H1 (cell line): ENCODE measurements around the gene HEXIM1.

Source experiments
- CTCF ChIP-seq, 3 experiments: IDR thresholded peaks; 1 replicate in 2 of 3; 2 replicates in 1 of 3; pipeline versions ENCODE4 v1.5.1 to v1.6.1; 2011; ENCODE audit warnings: low read length in 3 of 3, mild to moderate bottlenecking in 3 of 3, inconsistent platforms in 2 of 3, low read depth in 1 of 3, moderate library complexity in 1 of 3; ENCODE audit not compliant: insufficient read depth in 1 of 3; ENCODE audit errors: control extremely low read depth in 1 of 3
- POLR2AphosphoS5 ChIP-seq: IDR thresholded peaks from 2 replicates; pipeline ENCODE4 v1.6.1; 2011; ENCODE audit warnings: low read depth, low read length
- ZNF274 ChIP-seq: IDR thresholded peaks from 2 replicates; pipeline ENCODE4 v1.7.0; 2012; ENCODE audit warnings: low read length, borderline replicate concordance; ENCODE audit errors: extremely low read depth

- TF ChIP-seq ZNF274 (no peak), POLR2AphosphoS5 (no peak), CTCF (IDR thresholded peaks at IDR 0.05; ENCODE audit: control extremely low read depth in 1 of 3, insufficient read depth in 1 of 3, low read depth in 1 of 3, low read length in 3 of 3) (no peak)
Measured at GRCh38 chr17:45128989-45129388, 19.3 kb upstream of the HEXIM1 start.
